GM12892 (cell line): ENCODE measurements around the gene ARID3B.

Experiments
- POLR2A ChIP-seq: IDR thresholded peaks from 2 replicates; pipeline ENCODE4 v1.6.1; 2011; ENCODE audit warnings: low read depth, low read length, control low read depth
- POLR2AphosphoS5 ChIP-seq: IDR thresholded peaks from 2 replicates; pipeline ENCODE4 v1.6.1; 2011; ENCODE audit warnings: low read depth, low read length, control low read depth
- TAF1 ChIP-seq: IDR thresholded peaks from 2 replicates; pipeline ENCODE4 v1.6.1; 2011; ENCODE audit warnings: low read depth, mild to moderate bottlenecking, control low read depth, low read length, borderline replicate concordance

DNA sequence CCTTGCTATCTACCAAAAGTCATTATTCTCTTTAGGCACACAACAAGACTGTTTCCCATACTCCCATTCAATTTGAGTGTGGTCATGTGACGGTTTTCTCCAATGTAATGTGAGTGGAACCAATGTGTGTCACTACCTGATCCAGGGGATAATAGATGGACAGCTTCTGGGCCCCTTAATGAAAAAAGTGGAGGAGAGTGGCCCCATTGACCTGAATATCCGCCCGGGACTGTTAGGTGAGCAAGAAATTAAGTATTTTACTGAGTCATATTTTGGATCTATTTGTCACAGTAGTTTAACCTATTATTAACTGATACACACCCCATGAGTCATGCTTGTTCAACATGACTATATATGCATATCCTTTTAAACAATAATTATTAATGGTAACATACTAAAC is 15.1 kb upstream of the ARID3B start:
- TF ChIP-seq POLR2AphosphoS5 (no peak), POLR2A (no peak), TAF1 (no peak)
